Endothelial cell of umbilical vein (primary cell): ENCODE data around the gene UBE2L3. TPM values are rescaled to one million over a fixed set of nuclear protein-coding genes. Genes with fewer than 3 reads are reported as not detected.

Source experiments
- BruUV-seq: library from RNA; stranded (reverse); fragments of 400-500 nt; replicated peaks from 2 replicates; lab custom pipeline; 2021; lab: Mats Ljungman, UMichigan
- CTCF ChIA-PET: fragments of 300-600, 350-600 bp; sonication (Branson Sonifier 250); formaldehyde crosslinking; loops from one replicate; lab custom pipeline; 2021; ENCODE audit warnings: antibody characterized with exemption, inconsistent platforms; lab: Charles Lee
- POLR2A ChIA-PET: fragments of 300-600, 350-600 bp; sonication (Branson Sonifier 250); formaldehyde crosslinking; loops from one replicate; lab custom pipeline; 2021; ENCODE audit warnings: antibody characterized with exemption, inconsistent platforms; lab: Charles Lee
- DNase-seq: peaks from one replicate; pipeline ENCODE4 v3.0.0-alpha.2; 2011; ENCODE audit warnings: low read depth, low spot score
- FAIRE-seq: peaks from 2 replicates; lab custom pipeline; 2011; peaks lifted over from hg19 to GRCh38; lab: Jason Lieb, UNC
- H2AFZ ChIP-seq: 2 replicates; pipeline ENCODE4 v1.6.0; 2012; ENCODE audit warnings: low read depth, low read length, control low read depth, inconsistent platforms
- H3K27ac ChIP-seq: 2 replicates; pipeline ENCODE4 v1.5.1; 2011; ENCODE audit warnings: low read depth, mild to moderate bottlenecking, control low read depth, low read length, moderate library complexity; ENCODE audit not compliant: insufficient read depth
- H3K27me3 ChIP-seq, 2 experiments: 2 replicates each; pipeline versions ENCODE4 v1.6.0 to v1.6.1; 2011; ENCODE audit warnings: low read length in 2 of 2, mixed read lengths in 1 of 2; ENCODE audit not compliant: control insufficient read depth in 2 of 2, insufficient read depth in 2 of 2
- H3K36me3 ChIP-seq, 2 experiments: 2 replicates in 1 of 2; 3 replicates in 1 of 2; pipeline ENCODE4 v1.5.1; 2011; ENCODE audit warnings: low read length in 2 of 2, mild to moderate bottlenecking in 1 of 2, moderate library complexity in 1 of 2; ENCODE audit not compliant: control insufficient read depth in 2 of 2, insufficient read depth in 2 of 2; ENCODE audit errors: extremely low read depth in 1 of 2
- H3K4me1 ChIP-seq: 3 replicates; pipeline ENCODE4 v1.5.1; 2011; ENCODE audit warnings: mild to moderate bottlenecking, low read length; ENCODE audit not compliant: control insufficient read depth, insufficient read depth; ENCODE audit errors: extremely low read depth
- H3K4me2 ChIP-seq: 2 replicates; pipeline ENCODE4 v1.6.1; 2011; ENCODE audit warnings: low read length, control low read depth, mixed read lengths; ENCODE audit not compliant: insufficient read depth
- H3K4me3 ChIP-seq, 3 experiments: fragments of 200-600 bp in 1 of 3; sonication (generic), shearing (Covaris generic) in 1 of 3; replicated peaks in 1 of 3; 2 replicates each; pipeline ENCODE4 v1.5.1; 2011 to 2016; ENCODE audit warnings: control low read depth in 3 of 3, low read length in 3 of 3, mild to moderate bottlenecking in 2 of 3, inconsistent platforms in 1 of 3, low read depth in 1 of 3, moderate library complexity in 1 of 3; ENCODE audit not compliant: insufficient read depth in 1 of 3
- H3K79me2 ChIP-seq: 2 replicates; pipeline ENCODE4 v1.6.0; 2012; ENCODE audit warnings: low read length, inconsistent platforms; ENCODE audit not compliant: control insufficient read depth, insufficient read depth
- H3K9ac ChIP-seq: replicated peaks from 2 replicates; pipeline ENCODE3; 2011; ENCODE audit warnings: low read length, control low read depth; ENCODE audit not compliant: insufficient read depth; ENCODE audit errors: extremely low read depth
- H3K9me1 ChIP-seq: replicated peaks from 3 replicates; pipeline ENCODE4 v1.6.0; 2011; ENCODE audit warnings: mild to moderate bottlenecking, low read length; ENCODE audit not compliant: control insufficient read depth, insufficient read depth; ENCODE audit errors: extremely low read depth
- H3K9me3 ChIP-seq: replicated peaks from 2 replicates; pipeline ENCODE4 v1.5.1; 2012; ENCODE audit warnings: low read length, inconsistent platforms; ENCODE audit not compliant: control insufficient read depth, insufficient read depth
- H4K20me1 ChIP-seq: replicated peaks from 2 replicates; pipeline ENCODE3; 2011; ENCODE audit warnings: mild to moderate bottlenecking, low read length; ENCODE audit not compliant: control insufficient read depth, insufficient read depth; ENCODE audit errors: extremely low read depth
- GATA2 ChIP-seq: IDR thresholded peaks from 2 replicates; pipeline ENCODE4 v1.7.0; 2011; ENCODE audit warnings: low read depth, mild to moderate bottlenecking, moderate library complexity, mixed read lengths, low read length; ENCODE audit not compliant: insufficient read length, insufficient read depth
- JUN ChIP-seq: IDR thresholded peaks from 2 replicates; pipeline ENCODE4 v1.6.1; 2011; ENCODE audit warnings: borderline replicate concordance, low read depth; ENCODE audit not compliant: insufficient read length, insufficient read depth
- POLR2A ChIP-seq: IDR thresholded peaks from 2 replicates; pipeline ENCODE4 v1.6.1; 2012; ENCODE audit warnings: low read depth, mild to moderate bottlenecking, control low read depth, low read length
- POLR2AphosphoS5 ChIP-seq: IDR thresholded peaks from 2 replicates; pipeline ENCODE4 v1.6.1; 2012; ENCODE audit warnings: low read depth, mild to moderate bottlenecking, control low read depth, low read length, moderate library complexity; ENCODE audit not compliant: insufficient read depth
- dilution Hi-C: fragments of 300-500 bp; cut with MboI; formaldehyde crosslinking; loops from one replicate; pipeline ENCODE4 v1.15.0; 2019; ENCODE audit warnings: low sequenced_read_pairs; ENCODE audit not compliant: extremely low pct_ligation_motif_present
- intact Hi-C: fragments of 100-400 bp; cut with micrococcal nuclease; formaldehyde crosslinking; loops from one replicate; pipeline ENCODE4 v1.10.0; 2022
- polyA plus RNA-seq, 4 experiments: library from polyadenylated mRNA; depleted of rRNA in 3 of 4; stranded (reverse) in 3 of 4; unstranded in 1 of 4; fragments of >200 nt; gene quantifications; 2 replicates each; pipeline versions ENCODE4 v1.2.1 to v1.2.3, GENCODE V29; 2011 to 2012; ENCODE audit warnings: missing spikeins in 1 of 4
- total RNA-seq: library from RNA; stranded (reverse); gene quantifications from 2 replicates; pipeline ENCODE4 v1.2.3, GENCODE V29; 2021
- TF ChIP-seq, protein P1 (sequence below), 2 donors: IDR thresholded peaks; 1 replicate in 1 of 2; 2 replicates in 1 of 2; pipeline ENCODE4 v1.5.1; 2011; ENCODE audit warnings: low read length in 2 of 2, mild to moderate bottlenecking in 2 of 2, moderate library complexity in 2 of 2, control low read depth in 1 of 2, inconsistent platforms in 1 of 2, low read depth in 1 of 2; ENCODE audit not compliant: insufficient read depth in 1 of 2; ENCODE audit errors: extremely low read depth in 1 of 2

UBE2L3 gene
- total and polyA plus RNA-seq, 2 donors (not counting 3 experiments of a cell fraction or from before 2014, with no cell fraction given): 66.0 to 83.5 TPM

DNA sequence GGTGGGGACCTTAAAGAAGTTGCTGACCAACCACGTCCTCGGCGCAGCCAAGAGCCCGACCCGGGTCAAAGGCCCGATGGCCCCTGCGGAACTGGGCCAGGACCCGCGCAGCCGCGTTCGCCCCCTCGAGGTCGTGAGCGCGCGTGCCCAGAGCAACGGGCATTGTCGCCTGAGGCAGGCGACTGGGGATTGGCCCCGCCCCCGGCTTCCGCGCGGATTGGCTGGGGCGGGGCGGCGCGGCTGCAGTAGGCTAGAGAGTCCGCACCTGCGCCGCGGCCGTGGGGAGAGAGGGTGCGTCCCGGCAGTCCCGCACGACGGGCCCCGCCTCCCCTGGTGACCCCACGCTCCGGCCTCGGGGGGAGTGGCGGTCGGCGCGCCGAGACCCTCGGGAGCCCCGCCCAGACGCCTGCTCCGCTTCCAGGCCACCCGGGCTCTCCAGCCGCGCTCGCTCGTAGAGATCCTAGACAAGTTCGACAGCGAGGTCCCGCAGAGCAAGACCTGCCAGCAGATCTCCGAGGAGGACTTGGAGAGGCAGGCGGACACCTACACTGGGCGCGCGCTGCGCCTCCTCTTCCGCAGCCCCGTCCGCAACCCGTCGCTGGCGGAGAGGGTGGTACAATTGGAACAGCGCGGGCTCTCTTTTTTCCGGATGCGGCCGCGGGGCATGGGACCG is 90.0 kb downstream of the UBE2L3 start:
- Histone ChIP-seq H3K79me2 (peaks cover 12% of the 10 kb centered on the region), H4K20me1 (no peaks in the 10 kb centered on the region), H3K4me1 (peaks cover 10% of the 10 kb centered on the region), H2AFZ (peak overlapping the region; percentile 76), H3K9ac (no peak overlapping the region), H3K4me2 (peak overlapping the region; percentile 69), H3K9me1 (no peaks in the 10 kb centered on the region), H3K27me3 (peaks cover 0 to 2% of the 10 kb centered on the region in 2 experiments), H3K4me3 (peak overlapping the region; percentile 44 to 51 (median 45)), H3K36me3 (peaks cover 0 to 5% of the 10 kb centered on the region in 2 experiments), H3K27ac (no peak overlapping the region), H3K9me3 (no peaks in the 10 kb centered on the region)
- no TSS peak for BruUV-seq
- FAIRE-seq (peak; percentile 83), DNase-seq (peak; percentile 55)
- POLR2A ChIA-PET: no interaction called here
- TF ChIP-seq GATA2: no peak
- TF ChIP-seq POLR2AphosphoS5: peak; percentile 88
- TF ChIP-seq, protein P1, sequence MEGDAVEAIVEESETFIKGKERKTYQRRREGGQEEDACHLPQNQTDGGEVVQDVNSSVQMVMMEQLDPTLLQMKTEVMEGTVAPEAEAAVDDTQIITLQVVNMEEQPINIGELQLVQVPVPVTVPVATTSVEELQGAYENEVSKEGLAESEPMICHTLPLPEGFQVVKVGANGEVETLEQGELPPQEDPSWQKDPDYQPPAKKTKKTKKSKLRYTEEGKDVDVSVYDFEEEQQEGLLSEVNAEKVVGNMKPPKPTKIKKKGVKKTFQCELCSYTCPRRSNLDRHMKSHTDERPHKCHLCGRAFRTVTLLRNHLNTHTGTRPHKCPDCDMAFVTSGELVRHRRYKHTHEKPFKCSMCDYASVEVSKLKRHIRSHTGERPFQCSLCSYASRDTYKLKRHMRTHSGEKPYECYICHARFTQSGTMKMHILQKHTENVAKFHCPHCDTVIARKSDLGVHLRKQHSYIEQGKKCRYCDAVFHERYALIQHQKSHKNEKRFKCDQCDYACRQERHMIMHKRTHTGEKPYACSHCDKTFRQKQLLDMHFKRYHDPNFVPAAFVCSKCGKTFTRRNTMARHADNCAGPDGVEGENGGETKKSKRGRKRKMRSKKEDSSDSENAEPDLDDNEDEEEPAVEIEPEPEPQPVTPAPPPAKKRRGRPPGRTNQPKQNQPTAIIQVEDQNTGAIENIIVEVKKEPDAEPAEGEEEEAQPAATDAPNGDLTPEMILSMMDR (IDR thresholded peaks at IDR 0.05; ENCODE audit: extremely low read depth in 1 of 2, insufficient read depth in 1 of 2, low read depth in 1 of 2, low read length in 2 of 2): peak in 1 of 2 donors; percentile 14
- no peak for TF ChIP-seq JUN
- TF ChIP-seq POLR2A: peak; percentile 92
- dilution Hi-C loops: no loop called here
- intact Hi-C loops: loop anchor here (10.0 kb wide), 1 partner anchor 157 kb away; no protein-coding TSS in a partner anchor
- CTCF ChIA-PET: interaction anchor here (1.2 kb wide), 1 partner anchor 14 kb away, joined by 5 read pairs; no protein-coding TSS in a partner anchor
